B cell (primary cell): ENCODE results near the gene MBNL1. TPM values are rescaled to one million over a fixed set of nuclear protein-coding genes. Genes with fewer than 3 reads are reported as not detected.
A peak's percentile ranks its signal among the peaks of the same experiment; 100 is the strongest.

Experiments
- ATAC-seq: fragments of 200-7000 bp; cut with Tn5 transposase; one replicate; pipeline ENCODE4 v1.10.0; 2021; ENCODE audit warnings: low read depth, mild to moderate bottlenecking, moderate number of reproducible peaks, moderate library complexity
- CTCF ChIA-PET: fragments of 350-600 bp; sonication (Branson Sonifier 250); formaldehyde crosslinking; loops from one replicate; lab custom pipeline; 2021; ENCODE audit warnings: antibody characterized with exemption, inconsistent platforms; lab: Charles Lee
- POLR2A ChIA-PET: fragments of 350-600 bp; sonication (Branson Sonifier 250); formaldehyde crosslinking; loops from one replicate; lab custom pipeline; 2021; ENCODE audit warnings: antibody characterized with exemption; lab: Charles Lee
- DNase-seq: peaks from one replicate; pipeline ENCODE4 v3.0.0; 2013
- H2AFZ ChIP-seq: 2 replicates; pipeline ENCODE4 v1.6.1; 2012; ENCODE audit warnings: mild to moderate bottlenecking, low read depth, low read length; ENCODE audit not compliant: insufficient read depth, poor library complexity, severe bottlenecking
- H3K27ac ChIP-seq, 2 donors: 1 replicate in 1 of 2; 2 replicates in 1 of 2; pipeline ENCODE4 v1.5.1; 2012 to 2013; ENCODE audit warnings: low read length in 2 of 2, mild to moderate bottlenecking in 2 of 2, moderate library complexity in 1 of 2
- H3K27me3 ChIP-seq, 4 experiments: fragments of 200-600 bp in 1 of 4; sonication (generic) in 1 of 4; replicated peaks in 1 of 4; 1 replicate in 2 of 4; 2 replicates in 2 of 4; pipeline versions ENCODE4 v1.6.1 to v1.7.0; 2013 to 2016; ENCODE audit warnings: low read length in 3 of 4, mild to moderate bottlenecking in 2 of 4, mixed read lengths in 1 of 4, moderate library complexity in 1 of 4; ENCODE audit not compliant: insufficient read depth in 4 of 4, control insufficient read depth in 3 of 4; ENCODE audit errors: control extremely low read depth in 1 of 4
- H3K36me3 ChIP-seq, 2 experiments: replicated peaks in 1 of 2; 1 replicate in 1 of 2; 2 replicates in 1 of 2; pipeline versions ENCODE4 v1.6.1 to v1.7.1; 2013; ENCODE audit warnings: low read length in 1 of 2; ENCODE audit not compliant: insufficient read depth in 2 of 2, control insufficient read depth in 1 of 2; ENCODE audit errors: control extremely low read depth in 1 of 2, extremely low read depth in 1 of 2
- H3K4me1 ChIP-seq, 2 donors: fragments of 200-600 bp in 1 of 2; sonication (generic) in 1 of 2; 1 replicate in 1 of 2; 2 replicates in 1 of 2; pipeline versions ENCODE4 v1.5.1 to v1.6.1; 2013 to 2017; ENCODE audit warnings: low read length in 2 of 2; ENCODE audit not compliant: control insufficient read depth in 2 of 2, insufficient read depth in 2 of 2
- H3K4me2 ChIP-seq: replicated peaks from 2 replicates; pipeline ENCODE3; 2012; ENCODE audit warnings: mild to moderate bottlenecking, low read depth, low read length; ENCODE audit not compliant: poor library complexity, severe bottlenecking
- H3K4me3 ChIP-seq, 5 experiments: fragments of 200-600 bp in 1 of 5; sonication (generic) in 1 of 5; 1 replicate in 3 of 5; 2 replicates in 2 of 5; pipeline versions ENCODE4 v1.5.1 to v1.7.0; 2011 to 2016; ENCODE audit warnings: low read length in 4 of 5, mild to moderate bottlenecking in 4 of 5, low read depth in 2 of 5, control low read depth in 1 of 5, moderate library complexity in 1 of 5; ENCODE audit not compliant: insufficient read depth in 1 of 5; ENCODE audit errors: control extremely low read depth in 1 of 5, extremely low read depth in 1 of 5
- H3K79me2 ChIP-seq: fragments of 200-600 bp; sonication (generic); one replicate; pipeline ENCODE4 v1.6.0; 2016; ENCODE audit warnings: low read length; ENCODE audit not compliant: control insufficient read depth, insufficient read depth
- H3K9ac ChIP-seq: fragments of 200-600 bp; sonication (generic); 2 replicates; pipeline ENCODE4 v1.6.1; 2017; ENCODE audit warnings: mild to moderate bottlenecking, low read length, moderate library complexity
- H3K9me3 ChIP-seq, 3 donors: one replicate each; pipeline versions ENCODE4 v1.6.1 to v1.7.1; 2013; ENCODE audit warnings: low read length in 2 of 3; ENCODE audit not compliant: control insufficient read depth in 2 of 3, insufficient read depth in 1 of 3; ENCODE audit errors: control extremely low read depth in 1 of 3
- H4K20me1 ChIP-seq: 2 replicates; pipeline ENCODE4 v1.6.0; 2012; ENCODE audit warnings: mild to moderate bottlenecking, low read length; ENCODE audit not compliant: insufficient read depth, control insufficient read depth, poor library complexity, severe bottlenecking
- H3K27ac Mint-ChIP-seq: one replicate; pipeline ENCODE4 v1.8.0; 2021; ENCODE audit warnings: mixed read lengths
- H3K27me3 Mint-ChIP-seq: one replicate; pipeline ENCODE4 v1.8.0; 2021; ENCODE audit warnings: mixed read lengths
- H3K4me1 Mint-ChIP-seq: one replicate; pipeline ENCODE4 v1.8.0; 2021; ENCODE audit warnings: mixed read lengths
- H3K4me3 Mint-ChIP-seq: one replicate; pipeline ENCODE4 v1.8.0; 2021; ENCODE audit warnings: mixed read lengths
- H3K9me3 Mint-ChIP-seq: one replicate; pipeline ENCODE4 v1.8.0; 2022; ENCODE audit warnings: mixed read lengths; ENCODE audit not compliant: insufficient read depth
- CTCF ChIP-seq: fragments of 200-600 bp; IDR thresholded peaks from one replicate; pipeline ENCODE4 v1.8.0; 2022; ENCODE audit warnings: antibody characterized with exemption, mild to moderate bottlenecking
- EZH2 ChIP-seq: IDR thresholded peaks from 2 replicates; pipeline ENCODE4 v1.6.1; 2012; ENCODE audit warnings: borderline replicate concordance, low read depth, mild to moderate bottlenecking, moderate library complexity, low read length; ENCODE audit not compliant: insufficient read depth, poor library complexity, severe bottlenecking
- WGBS: methylation state at CpG from one replicate; pipeline ENCODE4 v1.1.5; 2013; ENCODE audit warnings: missing lambda C conversion rate; ENCODE audit not compliant: insufficient coverage; 5-methylcytosine and 5-hydroxymethylcytosine counted together
- intact Hi-C: fragments of 100-400 bp; cut with micrococcal nuclease; formaldehyde crosslinking; loops from one replicate; pipeline ENCODE4 v1.10.0; 2022
- polyA plus RNA-seq: library from polyadenylated mRNA; depleted of rRNA; stranded (reverse); fragments of >200 nt; gene quantifications from 2 replicates; pipeline ENCODE4 v1.2.3, GENCODE V29; 2012
- total RNA-seq, 2 donors: library from RNA; stranded (reverse); fragments of 120-200 nt in 1 of 2; gene quantifications; 1 replicate in 1 of 2; 2 replicates in 1 of 2; pipeline versions ENCODE4 v1.2.3 to v1.2.4, GENCODE V29; 2013 to 2022

The MBNL1 gene
- total and polyA plus RNA-seq, 2 donors (not counting 1 experiment from before 2014, with no cell fraction given): 195 to 505 TPM

DNA sequence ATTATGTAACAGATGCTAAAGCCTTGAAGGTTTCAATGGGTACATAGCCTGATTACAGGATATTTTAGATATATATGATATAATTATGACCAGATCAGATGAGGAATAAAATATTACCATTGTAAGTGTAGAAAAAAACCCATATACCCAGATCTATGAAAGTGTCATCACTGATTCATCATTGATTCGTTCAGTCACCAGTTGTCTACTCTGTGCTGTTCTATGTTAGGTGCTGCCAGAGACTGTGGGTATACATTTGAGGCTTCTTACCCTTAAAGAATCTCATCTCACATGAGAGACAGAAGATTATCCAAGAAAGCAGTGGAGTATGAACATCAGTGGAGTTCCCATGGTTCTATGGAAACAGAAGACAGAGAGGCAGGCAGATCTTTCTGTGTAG, 92.2 kb downstream of the MBNL1 start:
- H3K4me1 Mint-ChIP-seq: peaks cover 60% of the 10 kb centered on the region
- no peak overlapping the region for H2AFZ ChIP-seq
- peaks cover 13 to 38% of the 10 kb centered on the region in 2 experiments for H3K36me3 ChIP-seq
- CTCF ChIA-PET: interaction anchor here (0.6 kb wide), 1 partner anchor 64 kb away, joined by 3 read pairs; no protein-coding TSS in a partner anchor
- peak overlapping the region; percentile 11 for H3K27ac Mint-ChIP-seq
- intact Hi-C loops: no loop called here
- WGBS: no CpG with 5 or more reads among the region's 1 CpG
- H3K27ac ChIP-seq: peak overlapping the region in 1 of 2 donors; percentile 71
- no peak for DNase-seq
- H3K4me3 Mint-ChIP-seq: no peak overlapping the region
- peaks cover 0 to 20% of the 10 kb centered on the region in 2 donors for H3K4me1 ChIP-seq
- H4K20me1 ChIP-seq: peaks cover 6% of the 10 kb centered on the region
- POLR2A ChIA-PET: no interaction called here
- H3K9me3 ChIP-seq: no peaks in the 10 kb centered on the region
- H3K9me3 Mint-ChIP-seq: no peaks in the 10 kb centered on the region
- H3K9ac ChIP-seq: no peak overlapping the region
- H3K27me3 Mint-ChIP-seq: no peaks in the 10 kb centered on the region
- H3K79me2 ChIP-seq: peaks cover 97% of the 10 kb centered on the region
- no peak for ATAC-seq
- H3K4me2 ChIP-seq: no peak overlapping the region
- H3K4me3 ChIP-seq: no peak overlapping the region
- H3K27me3 ChIP-seq: no peaks in the 10 kb centered on the region
- no peak for TF ChIP-seq EZH2
- TF ChIP-seq CTCF: no peak

DNA sequence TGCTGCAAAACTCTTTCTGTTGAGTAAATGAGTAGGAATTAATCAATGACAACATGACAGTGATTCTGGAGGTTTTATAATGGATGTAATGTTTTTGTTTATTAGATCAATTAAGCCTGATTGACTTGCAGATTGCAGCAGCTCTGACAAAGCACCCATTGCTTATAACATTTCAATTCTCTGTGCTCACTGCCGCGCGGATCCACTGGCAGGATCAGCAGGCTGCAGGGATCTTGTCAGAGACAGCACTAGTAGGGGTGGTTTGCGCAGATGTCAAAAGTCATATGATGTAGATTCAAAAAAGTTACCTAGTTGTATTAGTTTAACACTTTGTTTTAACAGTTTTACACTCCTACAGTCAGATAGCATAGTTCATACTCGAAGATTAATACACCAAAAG, 93.4 kb downstream of the MBNL1 start:
- Mint-ChIP-seq H3K27ac (peak overlapping the region; percentile 22), H3K4me3 (no peak overlapping the region)

More for the DNA sequence above, 93.4 kb downstream of the MBNL1 start:
- Histone ChIP-seq H3K36me3 (peaks cover 12 to 36% of the 10 kb centered on the region in 2 experiments), H3K27me3 (no peaks in the 10 kb centered on the region), H3K79me2 (peaks cover 96% of the 10 kb centered on the region), H2AFZ (no peak overlapping the region), H3K9ac (no peak overlapping the region), H3K27ac (peak overlapping the region in 1 of 2 donors; percentile 71), H3K9me3 (no peaks in the 10 kb centered on the region), H4K20me1 (peaks cover 6% of the 10 kb centered on the region), H3K4me3 (no peak overlapping the region), H3K4me2 (no peak overlapping the region), H3K4me1 (peaks cover 0 to 15% of the 10 kb centered on the region in 2 donors)
- POLR2A ChIA-PET: no interaction called here
- CTCF ChIA-PET: no interaction called here
- H3K9me3 Mint-ChIP-seq: peaks cover 2% of the 10 kb centered on the region
- no peaks in the 10 kb centered on the region for H3K27me3 Mint-ChIP-seq
- TF ChIP-seq CTCF (no peak), EZH2 (no peak)
- DNase-seq: no peak
- no peak for ATAC-seq
- H3K4me1 Mint-ChIP-seq: peaks cover 56% of the 10 kb centered on the region
- intact Hi-C loops: loop anchor here (2.0 kb wide), 2 partner anchors 13 to 17 kb away; no protein-coding TSS in a partner anchor
- WGBS: no CpG with 5 or more reads among the region's 5 CpGs
